WTC11 (cell line): ENCODE results near the gene CHID1. TPM values are rescaled to one million over a fixed set of nuclear protein-coding genes. Genes with fewer than 3 reads are reported as not detected.
A peak's percentile ranks its signal among the peaks of the same experiment; 100 is the strongest.

Source experiments
- ATAC-seq: fragments of 200-7000 bp; cut with Tn5 transposase; 2 replicates; pipeline ENCODE4 v1.10.0; 2021; ENCODE audit warnings: mild to moderate bottlenecking, moderate library complexity
- CTCF ChIA-PET: fragments of 300-600 bp; sonication (Branson Sonifier 250); formaldehyde crosslinking; loops from one replicate; lab custom pipeline; 2021; ENCODE audit warnings: antibody characterized with exemption; lab: Charles Lee
- POLR2A ChIA-PET: fragments of 350-600 bp; sonication (Branson Sonifier 250); formaldehyde crosslinking; loops from one replicate; lab custom pipeline; 2021; ENCODE audit warnings: antibody characterized with exemption; lab: Charles Lee
- DNase-seq: peaks from one replicate; pipeline ENCODE4 v3.0.0; 2021; ENCODE audit warnings: low spot score
- H3K27ac Mint-ChIP-seq: 2 replicates; pipeline ENCODE4 v1.8.0; 2021; ENCODE audit warnings: mixed read lengths
- H3K27me3 Mint-ChIP-seq: 2 replicates; pipeline ENCODE4 v1.8.0; 2021; ENCODE audit warnings: low read depth, mild to moderate bottlenecking, moderate library complexity, mixed read lengths
- H3K36me3 Mint-ChIP-seq: 2 replicates; pipeline ENCODE4 v1.8.0; 2021; ENCODE audit warnings: mixed read lengths
- H3K4me1 Mint-ChIP-seq: 2 replicates; pipeline ENCODE4 v1.8.0; 2022; ENCODE audit warnings: mixed read lengths
- H3K4me3 Mint-ChIP-seq: 2 replicates; pipeline ENCODE4 v1.8.0; 2021; ENCODE audit warnings: mild to moderate bottlenecking, moderate library complexity, mixed read lengths
- H3K9me3 Mint-ChIP-seq: 2 replicates; pipeline ENCODE4 v1.8.0; 2021; ENCODE audit warnings: mixed read lengths
- ATF3 ChIP-seq: sonication (generic); formaldehyde crosslinking; conservative IDR thresholded peaks from 2 replicates; pipeline ENCODE4 v1.8.1; 2022; ENCODE audit warnings: mild to moderate bottlenecking, missing genetic modification reagents
- CTCF ChIP-seq: fragments of 200-600 bp; IDR thresholded peaks from 2 replicates; pipeline ENCODE4 v1.8.0; 2022; ENCODE audit warnings: antibody characterized with exemption
- E2F5 ChIP-seq: sonication (generic); formaldehyde crosslinking; IDR thresholded peaks from 2 replicates; pipeline ENCODE4 v1.8.1; 2022; ENCODE audit warnings: mild to moderate bottlenecking, moderate library complexity, missing genetic modification reagents
- ESRRA ChIP-seq: sonication (generic); formaldehyde crosslinking; IDR thresholded peaks from 2 replicates; pipeline ENCODE4 v1.8.1; 2022; ENCODE audit warnings: mild to moderate bottlenecking, missing genetic modification reagents, borderline replicate concordance
- FOXP4 ChIP-seq: sonication (generic); formaldehyde crosslinking; IDR thresholded peaks from 2 replicates; pipeline ENCODE4 v1.8.0; 2022; ENCODE audit warnings: mild to moderate bottlenecking, missing genetic modification reagents
- HMGXB4 ChIP-seq: sonication (generic); formaldehyde crosslinking; IDR thresholded peaks from 2 replicates; pipeline ENCODE4 v1.8.1; 2023; ENCODE audit warnings: mild to moderate bottlenecking, moderate library complexity, missing genetic modification reagents
- JAZF1 ChIP-seq: fragments of 250-450 bp; sonication (Bioruptor Pico); IDR thresholded peaks from 2 replicates; pipeline ENCODE4 v1.9.0; 2021; ENCODE audit warnings: moderate library complexity, mild to moderate bottlenecking, inconsistent platforms
- MAX ChIP-seq: sonication (generic); formaldehyde crosslinking; IDR thresholded peaks from 2 replicates; pipeline ENCODE4 v1.8.0; 2022; ENCODE audit warnings: mild to moderate bottlenecking, missing genetic modification reagents
- MYBL2 ChIP-seq: sonication (generic); formaldehyde crosslinking; IDR thresholded peaks from 2 replicates; pipeline ENCODE4 v1.8.1; 2023; ENCODE audit warnings: mild to moderate bottlenecking, moderate library complexity, missing genetic modification reagents
- USF2 ChIP-seq: sonication (generic); formaldehyde crosslinking; IDR thresholded peaks from 2 replicates; pipeline ENCODE4 v1.8.1; 2023; ENCODE audit warnings: mild to moderate bottlenecking, missing genetic modification reagents, moderate library complexity
- ZBTB21 ChIP-seq: sonication (generic); formaldehyde crosslinking; IDR thresholded peaks from 2 replicates; pipeline ENCODE4 v1.8.1; 2023; ENCODE audit warnings: mild to moderate bottlenecking, missing genetic modification reagents, borderline replicate concordance
- ZMAT4 ChIP-seq: fragments of 250-450 bp; sonication (Bioruptor Pico); IDR thresholded peaks from 2 replicates; pipeline ENCODE4 v1.9.0; 2021; ENCODE audit warnings: mild to moderate bottlenecking
- ZNF281 ChIP-seq: sonication (generic); formaldehyde crosslinking; IDR thresholded peaks from 2 replicates; pipeline ENCODE4 v1.8.0; 2023; ENCODE audit warnings: mild to moderate bottlenecking, missing genetic modification reagents
- ZNF423 ChIP-seq: fragments of 250-450 bp; sonication (Bioruptor Pico); IDR thresholded peaks from 2 replicates; pipeline ENCODE4 v2.1.2; 2022; ENCODE audit warnings: mild to moderate bottlenecking, moderate library complexity
- total RNA-seq: library from RNA; stranded (reverse); gene quantifications from 3 replicates; pipeline ENCODE4 v1.2.3, GENCODE V29; 2021

CHID1 gene
- total RNA-seq, 1 experiment from 2014 or later = 92.8 TPM

- TF ChIP-seq MYBL2 (CRISPR knock-in tag) (peak; percentile 16; the same call in 1 of the 2 replicates), ZNF423 (CRISPR knock-in tag) (peak; percentile 58), ZMAT4 (CRISPR knock-in tag) (no peak), FOXP4 (no peak), USF2 (CRISPR knock-in tag) (peak; percentile 8; the same call in 1 of the 2 replicates), ZNF281 (CRISPR knock-in tag) (peak; percentile 41; the same call in 1 of the 2 replicates), E2F5 (CRISPR knock-in tag) (peak; percentile 34; the same call in 1 of the 2 replicates)
- ATAC-seq (peak; percentile 47), DNase-seq (peak; percentile 89)
- POLR2A ChIA-PET = no interaction called here
- no peak overlapping the region for H3K27ac Mint-ChIP-seq
- H3K4me1 Mint-ChIP-seq = peaks cover 19% of the 10 kb centered on the region
- H3K36me3 Mint-ChIP-seq = no peaks in the 10 kb centered on the region
- CTCF ChIA-PET = interaction anchor here (0.6 to 2.8 kb wide), 18 partner anchors 8 to 202 kb away, joined by 3 to 24 read pairs (median 5); partner anchors contain the start of genes CEND1, CHID1 and CRACR2B
- peak overlapping the region; percentile 63 for H3K4me3 Mint-ChIP-seq
- no peaks in the 10 kb centered on the region for H3K27me3 Mint-ChIP-seq
- no peaks in the 10 kb centered on the region for H3K9me3 Mint-ChIP-seq
Measured at GRCh38 chr11:849104-849824, 61.3 kb downstream of the CHID1 start.

GRCh38 chr11:848380-848931 is 62.2 kb downstream of the CHID1 start:
- ATAC-seq = peak; percentile 5; the same call in 1 of the 2 replicates
- H3K27ac Mint-ChIP-seq = no peak overlapping the region
- H3K27me3 Mint-ChIP-seq = no peaks in the 10 kb centered on the region
- H3K36me3 Mint-ChIP-seq = no peaks in the 10 kb centered on the region
- H3K9me3 Mint-ChIP-seq = no peaks in the 10 kb centered on the region
- POLR2A ChIA-PET = interaction anchor here (1.1 kb wide), 1 partner anchor 10 kb away, joined by 3 read pairs; no protein-coding TSS in a partner anchor
- TF ChIP-seq ZNF423 (CRISPR knock-in tag) (peak; percentile 73), USF2 (CRISPR knock-in tag) (peak; percentile 59), JAZF1 (CRISPR knock-in tag) (no peak), ATF3 (CRISPR knock-in tag) (no peak), ESRRA (CRISPR knock-in tag) (no peak), MAX (CRISPR knock-in tag) (peak; percentile 67; the same call in 1 of the 2 replicates), CTCF (peak; percentile 83), ZBTB21 (no peak), HMGXB4 (CRISPR knock-in tag) (peak; percentile 66; the same call in 1 of the 2 replicates), E2F5 (CRISPR knock-in tag) (no peak)
- H3K4me1 Mint-ChIP-seq = peaks cover 19% of the 10 kb centered on the region
- DNase-seq = peak; percentile 75
- peak overlapping the region; percentile 63 for H3K4me3 Mint-ChIP-seq
- CTCF ChIA-PET = interaction anchor here (0.6 to 2.8 kb wide), 27 partner anchors 9 to 206 kb away, joined by 3 to 24 read pairs (median 4); partner anchors contain the start of genes CD151, CEND1, CHID1 and CRACR2B
